ENCODE results near the gene BRPF3. TPM values are rescaled to one million over a fixed set of nuclear protein-coding genes. Genes with fewer than 3 reads are reported as not detected.

BRPF3 gene
- total and polyA plus RNA-seq, 9 of the 15 experiments (the other 6 are each of a cell fraction or from before 2014, with no cell fraction given) = 2.2 to 19.3 (median 8.0) TPM

GRCh38 chr6:36184311-36184710 is 12.2 kb upstream of the BRPF3 start:
- DNase-seq (ENCODE audit: extremely low read depth in 1 of 4, low spot score in 3 of 4) (no peak), ATAC-seq (no peak), FAIRE-seq (no peak)
- Histone ChIP-seq H3K4me3 (no peak overlapping the region), H3K36me3 (ENCODE audit: control insufficient read depth, insufficient read depth, low read length) (no peaks in the 10 kb centered on the region), H4K20me1 (replicated peaks; ENCODE audit: control insufficient read depth, insufficient read depth, low read length) (no peaks in the 10 kb centered on the region), H3K4me2 (ENCODE audit: insufficient read depth, low read length) (no peak overlapping the region), H3K4me1 (replicated peaks in 1 of 2; ENCODE audit: control insufficient read depth in 2 of 2, insufficient read depth in 2 of 2, low read length in 2 of 2) (no peaks in the 10 kb centered on the region), H3K9me1 (ENCODE audit: control insufficient read depth, insufficient read depth, low read length) (no peaks in the 10 kb centered on the region), H3K9me3 (replicated peaks; ENCODE audit: control insufficient read depth, insufficient read depth, low read depth, low read length) (peaks cover under 1% of the 10 kb centered on the region), H3K9ac (ENCODE audit: insufficient read depth in 1 of 2, low read depth in 2 of 2, low read length in 2 of 2) (no peak overlapping the region), H3K79me2 (ENCODE audit: control insufficient read depth, insufficient read depth, low read length) (no peaks in the 10 kb centered on the region), H3K27ac (ENCODE audit: extremely low read depth, low read depth, low read length) (no peak overlapping the region), H3K27me3 (ENCODE audit: control insufficient read depth in 2 of 2, insufficient read depth in 2 of 2, low read length in 2 of 2) (no peaks in the 10 kb centered on the region), H2AFZ (ENCODE audit: low read depth, low read length) (no peak overlapping the region)
- CTCF ChIA-PET (ENCODE audit: low intra/inter-chr PET ratio) = no interaction called here
- BruUV-seq (replicated peaks) = no TSS peak
- POLR2A ChIA-PET = no interaction called here
- in situ Hi-C loops (cut with MboI) = no loop called here
- intact Hi-C loops (cut with micrococcal nuclease) = no loop called here
- TF ChIP-seq SMC3 (conservative IDR thresholded peaks at IDR 0.05; ENCODE audit: insufficient read depth, low read depth, low read length) = 0 out of 2 replicates have a peak, but pooled peaks have one; percentile 3
- no peak for TF ChIP-seq ZBTB8A (IDR thresholded peaks at IDR 0.05; ENCODE audit: partially characterized antibody)
- no peak for TF ChIP-seq ZNF23 (CRISPR knock-in tag; IDR thresholded peaks at IDR 0.05)
- no peak for TF ChIP-seq MAFK (IDR thresholded peaks at IDR 0.05; ENCODE audit: low read length)
- TF ChIP-seq BCOR (IDR thresholded peaks at IDR 0.05) = no peak
- no peak for TF ChIP-seq FOXP1 (CRISPR knock-in tag; IDR thresholded peaks at IDR 0.05)
- TF ChIP-seq ZBTB40 (IDR thresholded peaks at IDR 0.05) = no peak
- TF ChIP-seq ZBTB40 (CRISPR knock-in tag; IDR thresholded peaks at IDR 0.05) = no peak
- no peak for TF ChIP-seq ZNF57 (CRISPR knock-in tag; IDR thresholded peaks at IDR 0.05)
